Choroid plexus epithelial cell (primary cell): Measurements from ENCODE around the gene USP12.

Experiments used
- DNase-seq: peaks from one replicate; pipeline ENCODE4 v3.0.0-alpha.2; 2010; ENCODE audit warnings: low read depth
- H3K4me3 ChIP-seq: 2 replicates; pipeline ENCODE4 v1.5.1; 2011; ENCODE audit warnings: low read depth, mild to moderate bottlenecking, control low read depth, low read length, moderate library complexity
- CTCF ChIP-seq: conservative IDR thresholded peaks from 2 replicates; pipeline ENCODE4 v1.5.1; 2011; ENCODE audit warnings: low read depth, mild to moderate bottlenecking, control low read depth, inconsistent platforms, low read length, moderate library complexity

The USP12 gene

GRCh38 chr13:27174766-27175455, 3.3 kb upstream of the USP12 start:
- no peak for DNase-seq
- TF ChIP-seq CTCF, result no peak
- H3K4me3 ChIP-seq, result no peak overlapping the region

- no peak for TF ChIP-seq CTCF
- peak; percentile 58 for DNase-seq
- peak overlapping the region; percentile 76 for H3K4me3 ChIP-seq
These were observed 858 bp upstream of the USP12 start for GRCh38 chr13:27172495-27172842.

GRCh38 chr13:27171827-27172494, 350 bp upstream of the USP12 start:
- TF ChIP-seq CTCF, result no peak
- peak; percentile 92 for DNase-seq
- H3K4me3 ChIP-seq, result peak overlapping the region; percentile 76

- H3K4me3 ChIP-seq, result peak overlapping the region; percentile 76
- DNase-seq, result peak; percentile 60
- no peak for TF ChIP-seq CTCF
These were observed 931 bp downstream of the USP12 start for GRCh38 chr13:27170516-27171243.

- DNase-seq, result peak; percentile 80
- TF ChIP-seq CTCF, result no peak
- H3K4me3 ChIP-seq, result peak overlapping the region; percentile 76
These were observed 1.4 kb downstream of the USP12 start for GRCh38 chr13:27170221-27170515.

- DNase-seq, result no peak
- H3K4me3 ChIP-seq, result no peak overlapping the region
- no peak for TF ChIP-seq CTCF
These were observed 2.5 kb downstream of the USP12 start for GRCh38 chr13:27168906-27169657.
